Adrenal gland (tissue), 5 donors: ENCODE results near the gene MYO5B.

Experiments used
- CTCF ChIP-seq, 6 experiments: fragments of 450-650 bp in 4 of 6; fragments of 200-600 bp in 2 of 6; sonication (generic) in 1 of 6; IDR thresholded peaks; 1 replicate in 5 of 6; 2 replicates in 1 of 6; pipeline versions ENCODE4 v1.5.1 to v1.8.0; 2016 to 2021; ENCODE audit warnings: antibody characterized with exemption in 6 of 6, mild to moderate bottlenecking in 2 of 6, moderate library complexity in 1 of 6
- POLR2A ChIP-seq, 2 donors: fragments of 450-650 bp; IDR thresholded peaks; one replicate each; pipeline ENCODE4 v1.6.1; 2017; ENCODE audit warnings: antibody characterized with exemption in 2 of 2, mild to moderate bottlenecking in 2 of 2, moderate library complexity in 1 of 2
- donor health status: DM: no; HTN: no; CAD: no.

GRCh38 chr18:49884959-49885358, 310.0 kb downstream of the MYO5B start:
- TF ChIP-seq CTCF (IDR thresholded peaks at IDR 0.05) (no peak), POLR2A (IDR thresholded peaks at IDR 0.05) (no peak)
